Adrenal gland (tissue), 12 donors: ENCODE measurements around the gene POLR3B. TPM values are rescaled to one million over a fixed set of nuclear protein-coding genes. Genes with fewer than 3 reads are reported as not detected.

Source experiments
- DNase-seq, 7 donors: peaks; one replicate each; pipeline ENCODE4 v3.0.0-alpha.2; 2019 to 2020
- H3K27ac ChIP-seq, 5 donors: fragments of 200-600 bp; sonication (generic) in 4 of 5; 1 replicate in 3 of 5; 2 replicates in 2 of 5; pipeline versions ENCODE4 v1.5.1 to v1.8.0; 2016 to 2020; ENCODE audit warnings: mild to moderate bottlenecking in 1 of 5
- H3K27me3 ChIP-seq: fragments of 200-600 bp; 2 replicates; pipeline ENCODE4 v1.8.0; 2021
- H3K36me3 ChIP-seq, 2 donors: fragments of 200-600 bp; replicated peaks in 1 of 2; 1 replicate in 1 of 2; 2 replicates in 1 of 2; pipeline versions ENCODE4 v1.5.1 to v1.8.0; 2018 to 2022
- H3K4me1 ChIP-seq, 2 donors: fragments of 200-600 bp; replicated peaks in 1 of 2; 1 replicate in 1 of 2; 2 replicates in 1 of 2; pipeline versions ENCODE4 v1.5.1 to v1.8.0; 2018 to 2021
- H3K4me3 ChIP-seq, 4 donors: fragments of 200-600 bp; sonication (generic) in 3 of 4; one replicate each; pipeline ENCODE4 v1.5.1; 2016 to 2018
- H3K9me3 ChIP-seq, 3 donors: fragments of 200-600 bp; sonication (generic) in 1 of 3; replicated peaks in 1 of 3; 1 replicate in 2 of 3; 2 replicates in 1 of 3; pipeline versions ENCODE4 v1.5.1 to v1.8.0; 2016 to 2021
- CTCF ChIP-seq, 6 experiments: fragments of 450-650 bp in 4 of 6; fragments of 200-600 bp in 2 of 6; sonication (generic) in 1 of 6; IDR thresholded peaks; 1 replicate in 5 of 6; 2 replicates in 1 of 6; pipeline versions ENCODE4 v1.5.1 to v1.8.0; 2016 to 2021; ENCODE audit warnings: antibody characterized with exemption in 6 of 6, mild to moderate bottlenecking in 2 of 6, moderate library complexity in 1 of 6
- POLR2A ChIP-seq, 2 donors: fragments of 450-650 bp; IDR thresholded peaks; one replicate each; pipeline ENCODE4 v1.6.1; 2017; ENCODE audit warnings: antibody characterized with exemption in 2 of 2, mild to moderate bottlenecking in 2 of 2, moderate library complexity in 1 of 2
- WGBS, 4 donors: extraction: QIAGEN DNeasy Blood & Tissue Kit in 2 of 4; methylation state at CpG; one replicate each; pipeline versions ENCODE4 v1.1.5 to v1.1.7; 2013 to 2017; 5-methylcytosine and 5-hydroxymethylcytosine counted together
- intact Hi-C, 2 donors: fragments of 100-400 bp; cut with DNase I; formaldehyde crosslinking; loops; one replicate each; pipeline versions ENCODE4 v1.14.1 to v1.15.0; 2022 to 2023
- polyA plus RNA-seq, 3 donors: library from polyadenylated mRNA; stranded (reverse); fragments of 200-250 nt in 2 of 3; fragments of 350-450 nt in 1 of 3; fragmentation: Illumina TruSeq in 1 of 3; extraction: RNeasy Lipid Tissue Mini Kit (QIAGEN cat#74804) in 1 of 3; gene quantifications; one replicate each; pipeline ENCODE4 v1.2.3, GENCODE V29; 2013 to 2014
- total RNA-seq, 9 donors: library from RNA; depleted of rRNA in 4 of 9; stranded (reverse); fragments of >200 nt in 4 of 9; fragments of 120-200 nt in 1 of 9; fragmentation: NEBNext Ultra II Directional in 1 of 9; extraction: Animal tissue kit (Norgen Biotek cat#: 25700) in 1 of 9; gene quantifications; one replicate each; pipeline versions ENCODE4 v1.1.0 to v1.2.4, GENCODE V29; 2013 to 2023
- donor health status: healthy with polysubstance abuse.
- donor health status: Bipolar disorder and iron deficiency.
- donor health status: DM: yes; HTN: yes; CAD: no.
- donor health status: DM: no; HTN: no; CAD: no.
- donor health status: DM: no; HTN: no; CAD: no.
- donor health status: DM: yes; HTN: yes; CAD: no.

The POLR3B gene
- total and polyA plus RNA-seq, 12 donors, result 2.6 to 33.8 (median 13.7) TPM

DNA sequence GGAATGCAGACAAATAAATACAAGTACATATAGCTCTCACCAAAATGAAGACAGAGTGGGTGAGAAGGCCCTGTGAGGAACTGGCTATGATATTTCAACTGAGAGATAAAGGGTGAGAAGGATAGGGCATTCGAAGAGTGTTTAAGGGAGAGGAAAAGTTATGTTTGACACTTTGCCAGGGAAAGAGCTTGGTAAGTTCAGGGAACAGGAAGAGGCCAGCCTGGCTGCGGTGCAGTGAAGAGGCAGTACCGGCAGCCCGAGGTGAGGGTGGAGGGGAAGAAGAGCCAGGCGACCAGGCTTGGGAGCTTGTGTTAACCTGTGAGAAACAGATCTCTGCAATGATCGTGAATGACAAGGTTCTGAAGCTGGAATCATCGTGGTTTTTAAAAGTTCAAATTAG is 140.5 kb downstream of the POLR3B start:
- WGBS, 4 donors, result 62 to 68% (median 66%) methylated on average over 7 of the region's 7 CpGs
- Histone ChIP-seq H3K36me3 (peaks cover 0 to 15% of the 10 kb centered on the region in 2 donors), H3K4me1 (no peaks in the 10 kb centered on the region), H3K27me3 (no peaks in the 10 kb centered on the region), H3K9me3 (no peaks in the 10 kb centered on the region), H3K27ac (no peak overlapping the region), H3K4me3 (no peak overlapping the region)
- DNase-seq, result peak in 2 of 7 donors; percentile 5 to 26
- intact Hi-C loops, result no loop called here
- no peak for TF ChIP-seq CTCF (IDR thresholded peaks at IDR 0.05)
- no peak for TF ChIP-seq POLR2A (IDR thresholded peaks at IDR 0.05)

DNA sequence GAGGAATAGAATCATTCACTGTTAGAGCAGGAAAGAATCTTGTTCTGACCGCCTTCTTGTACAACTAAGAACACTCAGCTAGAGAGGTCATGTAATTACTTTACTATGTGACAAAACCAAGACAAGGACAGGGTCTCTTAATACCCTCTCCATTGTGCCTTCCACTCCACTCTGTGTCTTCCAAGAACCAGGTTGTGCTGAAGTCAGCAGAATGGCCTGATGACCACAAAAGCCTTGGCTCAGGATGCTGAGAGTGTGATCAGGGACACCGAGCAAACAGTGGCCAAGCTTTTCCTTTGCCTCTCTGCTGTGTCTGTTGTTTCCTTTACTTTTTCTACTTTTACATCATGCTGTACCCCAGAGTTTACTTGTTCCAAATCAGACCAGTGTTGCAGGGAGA is 142.1 kb downstream of the POLR3B start:
- intact Hi-C loops, result no loop called here
- Histone ChIP-seq H3K36me3 (peaks cover 0 to 24% of the 10 kb centered on the region in 2 donors), H3K4me1 (no peaks in the 10 kb centered on the region), H3K9me3 (no peaks in the 10 kb centered on the region), H3K4me3 (no peak overlapping the region), H3K27ac (no peak overlapping the region), H3K27me3 (no peaks in the 10 kb centered on the region)
- TF ChIP-seq CTCF (IDR thresholded peaks at IDR 0.05) (no peak), POLR2A (IDR thresholded peaks at IDR 0.05) (no peak)
- no peak for DNase-seq
- 95 to 98% (median 95%) methylated on average over 2 of the region's 2 CpGs for WGBS, 4 donors

DNA sequence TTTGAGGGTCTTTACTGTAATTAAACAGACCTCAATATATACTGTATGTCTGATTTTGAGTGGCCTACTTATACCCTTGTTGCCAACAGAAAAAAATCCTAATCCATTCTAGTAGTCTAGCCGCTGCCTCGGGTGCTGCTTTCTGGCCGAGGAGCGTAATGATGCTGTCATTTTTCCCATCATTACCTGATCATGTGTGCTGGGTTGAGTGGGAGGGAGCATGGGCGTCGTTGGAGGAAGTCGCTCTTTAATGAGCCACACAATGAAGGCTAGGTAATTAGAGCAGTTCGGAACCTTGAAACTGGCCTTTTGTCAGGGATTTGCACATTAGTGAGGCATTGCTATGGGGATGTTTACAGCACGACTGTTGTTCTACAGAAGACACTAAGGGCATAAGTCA is 149.1 kb downstream of the POLR3B start:
- peaks cover 0 to 15% of the 10 kb centered on the region in 2 donors for H3K36me3 ChIP-seq
- H3K4me3 ChIP-seq, result no peak overlapping the region
- 82 to 92% (median 90%) methylated on average over 9 of the region's 9 CpGs for WGBS, 4 donors
- no peaks in the 10 kb centered on the region for H3K9me3 ChIP-seq
- no peaks in the 10 kb centered on the region for H3K4me1 ChIP-seq
- no peak for DNase-seq
- intact Hi-C loops, result no loop called here
- H3K27ac ChIP-seq, result no peak overlapping the region
- TF ChIP-seq CTCF (IDR thresholded peaks at IDR 0.05) (no peak), POLR2A (IDR thresholded peaks at IDR 0.05) (no peak)
- H3K27me3 ChIP-seq, result no peaks in the 10 kb centered on the region

GRCh38 chr12:106508966-106509365 is 151.4 kb downstream of the POLR3B start:
- DNase-seq, result no peak
- WGBS, 4 donors, result 93 to 98% (median 95%) methylated on average over 2 of the region's 2 CpGs
- Histone ChIP-seq H3K4me1 (no peaks in the 10 kb centered on the region), H3K4me3 (no peak overlapping the region), H3K9me3 (no peaks in the 10 kb centered on the region), H3K27me3 (no peaks in the 10 kb centered on the region), H3K36me3 (peaks cover 0 to 10% of the 10 kb centered on the region in 2 donors), H3K27ac (no peak overlapping the region)
- intact Hi-C loops, result no loop called here
- TF ChIP-seq CTCF (IDR thresholded peaks at IDR 0.05) (no peak), POLR2A (IDR thresholded peaks at IDR 0.05) (no peak)
